Mesothelial cell of epicardium (in vitro differentiated cells): ENCODE data around the gene SH2D4B. TPM values are rescaled to one million over a fixed set of nuclear protein-coding genes. Genes with fewer than 3 reads are reported as not detected.

Source experiments
- DNase-seq, 2 experiments: peaks; one replicate each; pipeline ENCODE4 v3.0.0; 2021; ENCODE audit warnings: low spot score in 2 of 2; ENCODE audit not compliant: unreplicated experiment in 2 of 2
- H3K27ac Mint-ChIP-seq: 2 replicates; pipeline ENCODE4 v1.8.0; 2021; ENCODE audit warnings: mixed read lengths
- H3K27me3 Mint-ChIP-seq: 2 replicates; pipeline ENCODE4 v1.8.0; 2021; ENCODE audit warnings: low read depth, mixed read lengths
- H3K36me3 Mint-ChIP-seq: 2 replicates; pipeline ENCODE4 v1.8.0; 2021; ENCODE audit warnings: mixed read lengths
- H3K4me1 Mint-ChIP-seq: 2 replicates; pipeline ENCODE4 v1.8.0; 2021; ENCODE audit warnings: mixed read lengths
- H3K4me3 Mint-ChIP-seq: 2 replicates; pipeline ENCODE4 v1.8.0; 2021; ENCODE audit warnings: mild to moderate bottlenecking, moderate library complexity, mixed read lengths
- H3K9me3 Mint-ChIP-seq: 2 replicates; pipeline ENCODE4 v1.8.0; 2021; ENCODE audit warnings: mixed read lengths
- total RNA-seq: library from RNA; stranded (reverse); gene quantifications from 3 replicates; pipeline ENCODE4 v1.2.1, GENCODE V29; 2021
- TF ChIP-seq, protein P1 (sequence below): fragments of 200-600 bp; sonication (generic); IDR thresholded peaks from one replicate; pipeline ENCODE4 v1.5.0; 2021; ENCODE audit warnings: antibody characterized with exemption; ENCODE audit not compliant: unreplicated experiment

SH2D4B gene
- total RNA-seq, 1 donor from 2014 or later = 0.27 TPM

DNA sequence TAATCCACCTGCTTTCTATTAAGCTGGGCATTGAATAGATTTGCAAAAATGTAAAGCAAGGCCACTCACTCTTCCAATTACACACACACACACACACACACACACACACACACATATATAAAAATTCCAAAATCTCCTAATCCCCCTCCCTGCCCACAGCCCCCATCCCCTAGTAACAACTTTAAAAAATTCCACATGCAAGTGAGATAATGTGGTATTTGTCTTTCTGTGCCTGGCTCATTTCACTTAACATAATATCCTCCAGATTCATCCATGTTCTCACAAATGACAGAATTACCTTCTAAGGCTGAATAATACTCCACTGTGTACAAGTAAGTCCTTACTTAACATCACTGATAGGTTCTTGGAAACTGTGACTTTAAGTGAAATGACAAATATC, 24.2 kb downstream of the SH2D4B start:
- no peak overlapping the region for H3K27ac Mint-ChIP-seq
- H3K4me3 Mint-ChIP-seq = no peak overlapping the region
- peaks cover under 1% of the 10 kb centered on the region for H3K9me3 Mint-ChIP-seq
- TF ChIP-seq, protein P1, sequence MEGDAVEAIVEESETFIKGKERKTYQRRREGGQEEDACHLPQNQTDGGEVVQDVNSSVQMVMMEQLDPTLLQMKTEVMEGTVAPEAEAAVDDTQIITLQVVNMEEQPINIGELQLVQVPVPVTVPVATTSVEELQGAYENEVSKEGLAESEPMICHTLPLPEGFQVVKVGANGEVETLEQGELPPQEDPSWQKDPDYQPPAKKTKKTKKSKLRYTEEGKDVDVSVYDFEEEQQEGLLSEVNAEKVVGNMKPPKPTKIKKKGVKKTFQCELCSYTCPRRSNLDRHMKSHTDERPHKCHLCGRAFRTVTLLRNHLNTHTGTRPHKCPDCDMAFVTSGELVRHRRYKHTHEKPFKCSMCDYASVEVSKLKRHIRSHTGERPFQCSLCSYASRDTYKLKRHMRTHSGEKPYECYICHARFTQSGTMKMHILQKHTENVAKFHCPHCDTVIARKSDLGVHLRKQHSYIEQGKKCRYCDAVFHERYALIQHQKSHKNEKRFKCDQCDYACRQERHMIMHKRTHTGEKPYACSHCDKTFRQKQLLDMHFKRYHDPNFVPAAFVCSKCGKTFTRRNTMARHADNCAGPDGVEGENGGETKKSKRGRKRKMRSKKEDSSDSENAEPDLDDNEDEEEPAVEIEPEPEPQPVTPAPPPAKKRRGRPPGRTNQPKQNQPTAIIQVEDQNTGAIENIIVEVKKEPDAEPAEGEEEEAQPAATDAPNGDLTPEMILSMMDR = no peak
- DNase-seq = no peak
- peaks cover 27% of the 10 kb centered on the region for H3K27me3 Mint-ChIP-seq
- H3K4me1 Mint-ChIP-seq = peaks cover 5% of the 10 kb centered on the region
- no peaks in the 10 kb centered on the region for H3K36me3 Mint-ChIP-seq

GRCh38 chr10:80567292-80567691, 29.6 kb downstream of the SH2D4B start:
- Mint-ChIP-seq H3K27me3 (peaks cover 46% of the 10 kb centered on the region), H3K4me3 (no peak overlapping the region), H3K4me1 (peaks cover 2% of the 10 kb centered on the region), H3K9me3 (no peaks in the 10 kb centered on the region), H3K36me3 (no peaks in the 10 kb centered on the region), H3K27ac (no peak overlapping the region)
- TF ChIP-seq, protein P1 = peak; percentile 11
- DNase-seq = no peak

DNA sequence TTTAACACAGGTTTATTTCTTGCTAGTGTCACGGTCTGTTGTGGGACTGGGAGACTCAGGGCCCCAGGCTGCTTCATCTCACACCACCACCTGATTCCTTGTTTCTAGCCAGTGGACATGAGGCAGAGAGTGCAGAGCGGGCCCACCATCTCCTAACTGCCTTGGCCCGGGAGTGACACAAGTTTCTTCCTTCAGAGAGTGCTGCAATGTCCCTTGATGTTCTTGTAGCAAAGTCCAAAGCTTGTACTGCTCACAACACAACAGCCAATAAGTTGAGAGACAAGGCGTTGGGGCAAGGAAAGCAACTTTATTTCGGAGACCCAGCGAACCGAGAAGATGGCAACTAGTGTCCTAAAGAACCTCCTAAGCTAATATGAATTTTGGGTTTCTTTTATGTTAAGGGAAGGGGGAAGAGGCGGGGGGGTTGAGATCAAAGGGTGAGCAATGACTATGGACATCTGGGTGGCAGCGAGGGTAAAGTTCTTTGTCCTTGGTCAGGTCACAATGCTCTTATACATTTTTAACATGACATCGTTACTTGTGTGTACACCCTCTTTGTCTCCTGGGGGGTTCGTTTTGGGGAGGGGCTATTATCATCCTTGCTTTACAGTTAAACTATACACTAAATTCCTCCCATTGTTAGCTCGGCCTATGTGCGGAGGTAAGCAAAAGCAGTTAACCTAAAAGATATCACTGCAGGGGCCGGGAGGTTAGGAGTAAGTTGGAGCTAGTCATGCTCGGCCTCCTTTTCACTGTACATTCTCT, 31.6 kb downstream of the SH2D4B start:
- Mint-ChIP-seq H3K4me1 (peaks cover 6% of the 10 kb centered on the region), H3K27me3 (peaks cover 42% of the 10 kb centered on the region), H3K9me3 (no peaks in the 10 kb centered on the region), H3K36me3 (no peaks in the 10 kb centered on the region), H3K27ac (no peak overlapping the region), H3K4me3 (no peak overlapping the region)
- DNase-seq = no peak
- TF ChIP-seq, protein P1 = no peak

DNA sequence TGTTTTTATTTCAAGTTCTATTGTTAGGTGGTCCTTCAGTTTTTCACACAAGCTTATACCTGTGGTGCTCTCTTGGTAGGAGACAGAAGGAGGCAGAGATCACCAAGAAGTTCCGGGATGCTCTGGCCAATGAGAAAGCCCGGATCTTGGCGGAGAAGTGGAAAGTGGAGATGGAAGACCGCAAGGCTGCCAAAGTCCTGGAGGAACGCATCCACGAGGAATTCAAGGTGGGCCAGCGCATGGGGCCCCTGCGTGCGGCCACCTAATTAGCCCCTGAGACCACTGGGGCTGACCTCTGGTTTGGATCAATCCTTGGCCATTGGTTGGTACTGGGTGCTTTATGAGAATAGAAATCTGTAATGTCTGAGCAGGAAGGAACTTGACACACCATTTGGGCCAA, 33.6 kb downstream of the SH2D4B start:
- no peaks in the 10 kb centered on the region for H3K9me3 Mint-ChIP-seq
- peaks cover 34% of the 10 kb centered on the region for H3K27me3 Mint-ChIP-seq
- H3K4me3 Mint-ChIP-seq = no peak overlapping the region
- no peak overlapping the region for H3K27ac Mint-ChIP-seq
- TF ChIP-seq, protein P1 = no peak
- H3K4me1 Mint-ChIP-seq = peaks cover 6% of the 10 kb centered on the region
- H3K36me3 Mint-ChIP-seq = no peaks in the 10 kb centered on the region
- no peak for DNase-seq

DNA sequence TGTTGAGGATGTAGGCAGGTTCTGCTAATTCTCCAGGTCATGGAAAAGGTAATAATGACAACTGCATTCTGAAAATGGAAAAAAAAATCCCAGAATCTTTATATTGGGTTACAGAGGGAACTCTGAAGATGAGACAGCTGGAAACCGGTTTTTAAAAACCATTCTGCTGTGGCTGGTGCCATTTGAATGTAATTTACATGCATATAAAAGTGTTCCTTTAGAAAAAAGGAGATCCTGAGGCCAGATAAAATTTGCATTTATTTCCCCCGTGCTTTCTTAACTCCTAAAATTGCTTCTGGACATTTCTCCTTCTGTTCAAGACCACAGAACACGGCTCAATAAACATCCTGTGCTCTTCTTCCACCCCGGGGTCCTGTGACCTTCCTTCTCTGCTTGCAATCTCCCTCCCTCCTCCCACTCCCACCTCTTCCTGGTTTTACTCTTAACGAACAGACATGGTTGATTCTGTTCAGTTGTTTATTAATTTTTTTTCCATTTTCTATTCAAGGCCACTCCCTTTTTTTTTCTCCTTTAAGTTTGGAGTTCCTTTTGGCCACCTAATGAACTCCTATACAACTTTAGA, 41.6 kb downstream of the SH2D4B start:
- Mint-ChIP-seq H3K36me3 (no peaks in the 10 kb centered on the region), H3K4me3 (no peak overlapping the region), H3K27me3 (peaks cover 35% of the 10 kb centered on the region), H3K4me1 (peaks cover 10% of the 10 kb centered on the region), H3K27ac (no peak overlapping the region), H3K9me3 (peaks cover 4% of the 10 kb centered on the region)
- peak in 1 of 2 experiments; percentile 16 for DNase-seq
- TF ChIP-seq, protein P1 = no peak
